GM21367 (cell line): ENCODE results near the gene ELP5.

ENCODE experiments used
- ATAC-seq: cut with Tn5 transposase; IDR thresholded peaks from one replicate; pipeline ENCODE4 v1.9.1; 2021; ENCODE audit not compliant: unreplicated experiment

Gene ELP5, protein sequence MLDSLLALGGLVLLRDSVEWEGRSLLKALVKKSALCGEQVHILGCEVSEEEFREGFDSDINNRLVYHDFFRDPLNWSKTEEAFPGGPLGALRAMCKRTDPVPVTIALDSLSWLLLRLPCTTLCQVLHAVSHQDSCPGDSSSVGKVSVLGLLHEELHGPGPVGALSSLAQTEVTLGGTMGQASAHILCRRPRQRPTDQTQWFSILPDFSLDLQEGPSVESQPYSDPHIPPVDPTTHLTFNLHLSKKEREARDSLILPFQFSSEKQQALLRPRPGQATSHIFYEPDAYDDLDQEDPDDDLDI

DNA sequence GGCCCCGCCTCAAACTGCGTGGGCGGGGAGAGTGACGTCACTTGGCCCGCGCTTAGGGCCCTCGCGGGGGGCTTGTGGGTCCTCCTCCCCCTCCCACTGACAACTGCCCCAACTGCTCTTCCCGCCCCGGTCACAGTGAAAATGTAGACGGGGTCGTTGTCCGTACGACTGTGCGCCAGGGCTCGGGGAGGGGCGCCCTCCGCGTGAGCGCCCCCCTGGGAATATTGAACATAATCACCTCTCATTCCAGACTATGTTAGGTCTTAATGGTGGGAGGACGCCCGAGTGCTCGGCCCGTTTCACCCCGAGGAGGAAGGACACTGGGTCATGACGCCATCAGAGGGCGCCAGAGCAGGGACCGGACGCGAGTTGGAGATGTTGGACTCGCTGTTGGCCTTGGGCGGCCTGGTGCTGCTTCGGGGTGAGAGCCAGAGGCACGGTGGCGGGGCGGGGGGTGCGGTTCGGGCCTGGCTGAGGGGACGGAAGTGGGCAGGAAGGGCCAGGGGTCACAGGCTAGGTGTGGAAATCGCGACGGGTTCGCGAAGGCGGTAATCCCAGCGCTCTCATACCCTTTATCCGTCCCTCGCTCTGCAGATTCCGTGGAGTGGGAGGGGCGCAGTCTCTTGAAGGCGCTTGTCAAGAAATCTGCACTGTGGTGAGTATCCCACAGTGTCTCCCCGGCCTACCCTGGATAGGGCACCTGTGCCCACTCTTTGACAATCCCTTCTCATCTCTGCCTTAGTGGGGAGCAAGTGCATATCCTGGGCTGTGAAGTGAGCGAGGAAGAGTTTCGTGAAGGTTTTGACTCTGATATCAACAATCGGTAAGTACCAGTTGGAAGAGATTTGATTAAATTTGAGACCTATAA is at the start of gene ELP5:
Gene ELP5, plus strand, starts transcription at position 40 of the 868 bp plus-strand sequence. Its CDS starts 336 bp downstream, at position 376.
- ATAC-seq = peak; percentile 48

DNA sequence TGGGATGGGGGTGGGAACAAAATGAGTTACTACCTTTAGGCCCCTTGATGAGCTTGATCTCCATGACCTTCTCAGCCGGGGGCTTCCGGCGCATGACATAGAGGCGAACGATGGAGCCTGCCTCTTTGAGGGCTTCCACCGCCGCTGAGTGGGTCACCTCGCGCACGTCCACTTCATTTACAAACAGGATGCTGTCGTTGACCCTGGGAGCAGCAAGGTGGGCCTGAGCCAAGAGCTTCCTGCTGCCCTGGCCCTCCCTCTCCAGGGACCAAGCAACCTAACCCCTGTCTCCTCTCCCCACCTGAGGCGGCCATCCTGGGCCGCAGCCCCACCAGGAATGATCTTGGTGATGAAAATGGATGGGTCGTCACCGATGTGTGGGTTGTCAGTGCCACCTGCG is 48.6 kb upstream of the ELP5 start:
- ATAC-seq = no peak

DNA sequence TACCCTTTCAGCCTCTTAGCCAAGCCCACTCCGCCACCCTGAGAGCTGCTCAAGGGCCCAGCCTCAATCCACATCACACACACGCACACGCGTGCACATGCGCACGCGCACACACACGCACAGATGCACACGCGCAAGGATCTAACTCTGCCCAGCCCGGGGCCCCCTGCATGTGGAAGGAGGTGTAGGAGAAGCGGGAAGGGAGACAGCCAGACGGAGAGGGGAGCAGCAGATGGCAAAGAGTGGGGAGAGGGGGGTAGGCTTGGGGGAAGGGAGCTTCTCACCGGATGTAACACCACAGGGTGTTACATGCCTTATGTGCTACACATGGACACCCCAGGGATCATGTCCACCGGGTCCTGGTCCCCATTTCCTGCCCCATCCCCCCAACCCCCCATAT is 47.7 kb upstream of the ELP5 start:
- ATAC-seq = no peak

DNA sequence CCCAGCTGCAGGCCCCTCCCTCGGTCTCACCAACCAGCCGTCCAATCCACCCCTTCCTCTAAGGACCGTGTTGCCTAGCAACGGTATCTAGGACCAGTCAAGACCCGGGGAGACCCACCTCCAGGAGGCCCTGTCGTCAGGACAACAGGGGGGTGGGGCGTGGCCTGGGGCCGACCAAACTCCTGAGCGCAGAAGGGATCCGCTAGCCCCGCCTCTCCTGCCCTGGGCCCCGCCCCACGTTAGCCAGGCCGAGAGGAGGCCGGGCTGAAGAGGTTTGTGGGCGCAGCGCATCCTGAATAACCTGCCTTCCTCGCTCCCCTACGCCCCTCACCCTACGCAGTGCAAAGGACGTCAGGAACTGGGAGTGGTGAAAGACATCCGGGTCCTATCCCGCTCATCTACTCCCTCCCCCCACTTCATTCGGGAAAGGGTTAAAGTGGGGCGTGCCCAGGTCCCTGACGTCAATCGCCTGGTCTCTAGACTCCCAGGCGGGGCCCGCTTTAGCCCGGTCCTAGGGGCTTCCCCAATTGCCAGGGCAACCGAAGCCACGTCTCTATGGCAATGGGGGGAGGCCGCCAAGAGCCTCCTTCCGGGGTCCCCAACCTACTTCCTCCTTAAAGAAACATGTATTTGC is 47.1 kb upstream of the ELP5 start:
- ATAC-seq = peak; percentile 75

DNA sequence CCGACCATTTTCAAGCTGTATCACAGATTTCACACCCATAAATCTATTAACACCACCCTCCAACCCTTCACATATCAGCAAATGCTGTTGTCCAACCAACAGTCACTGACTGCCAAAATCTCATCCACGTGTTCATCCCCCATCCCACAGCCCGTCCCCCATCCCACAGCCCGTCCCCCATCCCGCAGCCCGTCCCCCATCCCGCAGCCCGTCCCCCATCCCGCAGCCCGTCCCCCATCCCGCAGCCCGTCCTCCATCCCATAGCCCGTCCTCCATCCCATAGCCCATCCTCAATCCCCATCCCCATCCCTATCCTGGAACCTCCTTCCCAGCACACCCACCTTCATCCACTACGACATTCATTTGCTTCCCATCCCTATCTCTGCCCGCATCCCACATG is 46.5 kb upstream of the ELP5 start:
- ATAC-seq = no peak

DNA sequence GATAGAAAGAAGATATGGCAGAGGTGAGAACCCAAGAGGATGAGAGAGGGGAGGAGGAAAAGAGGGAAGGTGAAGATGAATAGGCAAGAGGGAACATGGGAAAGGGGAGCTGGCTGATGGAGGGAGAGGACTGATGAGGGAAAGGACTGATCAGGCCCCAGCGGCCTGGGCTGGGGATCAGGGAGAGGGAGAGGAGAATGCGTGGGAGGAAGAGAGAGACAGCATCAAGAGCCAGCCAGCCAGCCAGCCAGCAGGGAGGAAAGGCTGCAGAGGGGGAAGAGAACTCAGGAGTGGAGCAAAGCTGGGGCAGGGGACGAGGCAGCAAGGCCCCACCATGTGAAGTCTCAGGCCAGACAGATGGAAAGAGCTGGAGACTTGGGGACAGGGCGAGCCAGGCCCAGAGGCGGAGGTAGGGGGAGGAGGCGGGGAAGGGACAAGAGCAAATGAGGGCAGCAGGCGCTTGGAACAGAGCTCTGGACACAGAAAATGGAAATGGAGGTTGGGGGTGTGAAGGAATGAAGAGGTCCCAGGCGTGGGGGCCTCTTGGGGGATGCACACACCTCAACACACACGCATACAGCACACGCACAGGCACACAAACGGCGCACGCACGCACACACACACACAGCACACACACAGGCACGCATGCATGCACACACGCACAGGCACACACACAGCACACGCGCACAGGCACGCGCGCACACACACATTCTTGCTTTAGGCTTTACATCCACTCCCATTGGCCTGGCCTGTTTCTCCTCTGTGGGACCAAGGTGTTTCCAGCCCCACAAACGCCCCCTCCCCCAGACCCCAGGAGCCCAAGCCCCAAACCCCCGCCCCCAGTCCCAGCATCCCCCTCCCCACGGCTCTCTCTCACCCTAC is 44.7 kb upstream of the ELP5 start:
- ATAC-seq = no peak

DNA sequence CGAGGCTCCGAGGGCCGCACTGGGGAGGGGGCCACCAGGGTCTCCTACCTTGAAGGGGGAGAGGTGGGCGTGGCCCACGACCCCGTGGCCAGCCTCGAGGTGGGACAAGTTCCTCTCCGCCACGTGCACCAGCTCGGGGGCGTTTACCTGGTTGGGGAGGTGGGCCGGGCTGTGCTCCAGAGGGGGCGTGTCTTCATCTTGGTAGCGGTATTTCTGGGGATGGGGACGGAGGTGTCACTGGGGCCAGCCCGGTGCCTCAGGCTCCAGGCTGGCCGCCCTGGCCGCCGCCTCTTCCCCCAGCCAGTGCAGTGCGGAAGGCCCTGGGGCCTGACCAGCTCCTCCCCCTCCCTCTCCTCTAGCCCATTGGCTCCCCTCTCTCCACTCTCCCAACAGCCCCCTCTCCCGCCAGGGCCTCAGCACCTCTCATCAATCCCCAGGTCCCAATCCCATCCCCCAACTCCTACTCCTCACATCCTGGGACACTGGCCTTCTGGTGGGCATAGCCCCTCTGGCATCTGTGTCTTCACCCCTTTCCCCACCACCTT is 43.9 kb upstream of the ELP5 start:
- ATAC-seq = no peak

- no peak for ATAC-seq
Measured at GRCh38 chr17:7208754-7209460, 43.1 kb upstream of the ELP5 start.

DNA sequence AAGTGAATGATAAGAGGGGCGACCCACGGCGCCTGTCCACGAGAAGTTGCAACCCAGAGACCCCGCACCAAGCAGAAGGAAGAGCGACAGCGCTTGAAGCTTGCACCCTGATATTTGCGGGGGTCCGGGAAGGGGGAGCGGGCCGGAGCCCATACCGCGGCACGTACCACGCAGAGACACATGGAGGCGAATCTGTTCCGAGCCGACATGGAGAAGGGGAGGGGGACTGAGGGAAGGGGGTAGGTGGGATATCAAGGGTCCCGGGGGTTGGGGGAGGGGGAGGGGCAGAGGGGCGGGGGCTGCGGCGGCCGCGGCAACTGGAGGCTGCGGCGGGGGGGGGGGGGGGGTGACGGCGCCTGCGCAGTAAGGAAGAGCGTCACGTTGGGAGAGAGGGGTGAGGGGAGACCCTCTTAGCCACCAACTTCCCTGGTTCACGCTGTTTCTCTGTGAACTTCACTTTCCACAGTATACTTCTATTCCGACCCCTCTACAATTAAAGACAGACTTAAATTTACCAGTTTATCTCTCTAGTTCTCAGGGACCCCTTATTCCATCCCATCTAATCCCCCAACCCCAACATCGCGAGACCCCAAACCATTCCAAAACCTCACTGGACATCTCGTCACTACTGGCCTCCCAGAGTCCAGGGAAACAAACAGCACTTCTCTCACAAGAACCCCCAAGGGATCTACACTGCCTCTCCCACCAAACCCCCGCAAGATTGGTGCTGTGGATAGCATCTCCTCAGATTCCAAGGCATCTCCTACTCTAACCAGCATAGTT is 40.3 kb upstream of the ELP5 start:
- ATAC-seq = no peak

DNA sequence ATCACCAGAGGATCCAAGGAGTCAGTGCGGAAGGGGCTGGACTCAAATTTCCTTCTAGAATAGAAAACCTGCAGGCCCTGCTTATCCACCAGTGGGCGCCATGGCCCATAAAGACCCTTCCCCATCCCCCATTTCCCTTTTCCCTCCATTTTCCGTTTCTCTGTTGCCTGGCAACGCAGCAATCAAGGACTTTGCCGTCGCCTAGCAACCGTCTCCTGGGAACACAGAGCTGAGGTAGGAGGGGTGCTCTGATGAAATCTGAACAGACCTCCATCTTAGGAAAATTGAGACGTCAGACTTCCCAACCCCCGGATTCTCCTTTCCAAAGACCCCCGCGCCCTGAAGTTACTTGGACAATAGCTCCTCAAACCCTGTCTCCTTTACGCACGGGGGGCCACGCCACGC is 38.1 kb upstream of the ELP5 start:
- no peak for ATAC-seq

DNA sequence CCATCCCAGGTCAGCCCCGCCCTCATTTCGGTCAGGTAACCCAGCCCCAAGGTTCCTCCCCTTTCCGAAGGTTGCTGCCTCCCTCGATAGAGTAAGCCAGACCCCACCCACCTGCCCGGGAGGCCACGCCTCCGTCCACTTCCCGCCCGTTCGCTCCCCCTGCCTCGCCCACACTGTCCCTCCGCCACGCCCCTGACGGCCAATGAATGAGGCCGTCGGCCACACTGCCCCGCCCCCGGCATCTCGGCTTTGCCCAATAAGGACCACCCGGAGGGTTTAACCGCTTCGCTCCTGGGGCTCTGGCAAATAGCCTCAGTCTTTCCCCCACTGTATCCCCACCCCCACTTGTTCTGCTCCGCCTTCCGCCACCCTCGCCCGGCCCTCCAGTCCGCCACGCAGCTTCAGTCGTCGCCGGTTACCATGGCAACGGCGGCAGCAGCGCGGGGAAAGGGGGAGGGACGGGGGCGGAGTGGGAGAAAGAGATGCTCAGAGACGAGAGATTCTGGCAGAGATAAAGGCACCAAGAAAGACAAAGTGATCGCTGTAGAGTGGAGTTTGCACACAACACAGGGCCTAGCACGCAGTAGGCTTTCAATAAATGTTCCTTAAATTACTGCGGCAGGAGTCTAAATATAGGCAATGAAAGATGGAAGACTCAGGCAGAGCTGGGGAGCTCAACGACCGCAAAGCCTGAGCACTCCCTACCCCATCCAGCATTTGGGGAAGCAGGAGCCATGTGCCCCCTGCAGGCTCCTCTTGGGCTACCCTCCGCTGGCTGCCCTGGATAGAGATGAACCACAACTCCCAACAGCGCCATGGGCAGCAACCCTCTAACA is 37.5 kb upstream of the ELP5 start:
- peak; percentile 69 for ATAC-seq

- no peak for ATAC-seq
Measured at GRCh38 chr17:7215136-7215638, 36.8 kb upstream of the ELP5 start.

- ATAC-seq = no peak
Measured at GRCh38 chr17:7215652-7216180, 36.3 kb upstream of the ELP5 start.

DNA sequence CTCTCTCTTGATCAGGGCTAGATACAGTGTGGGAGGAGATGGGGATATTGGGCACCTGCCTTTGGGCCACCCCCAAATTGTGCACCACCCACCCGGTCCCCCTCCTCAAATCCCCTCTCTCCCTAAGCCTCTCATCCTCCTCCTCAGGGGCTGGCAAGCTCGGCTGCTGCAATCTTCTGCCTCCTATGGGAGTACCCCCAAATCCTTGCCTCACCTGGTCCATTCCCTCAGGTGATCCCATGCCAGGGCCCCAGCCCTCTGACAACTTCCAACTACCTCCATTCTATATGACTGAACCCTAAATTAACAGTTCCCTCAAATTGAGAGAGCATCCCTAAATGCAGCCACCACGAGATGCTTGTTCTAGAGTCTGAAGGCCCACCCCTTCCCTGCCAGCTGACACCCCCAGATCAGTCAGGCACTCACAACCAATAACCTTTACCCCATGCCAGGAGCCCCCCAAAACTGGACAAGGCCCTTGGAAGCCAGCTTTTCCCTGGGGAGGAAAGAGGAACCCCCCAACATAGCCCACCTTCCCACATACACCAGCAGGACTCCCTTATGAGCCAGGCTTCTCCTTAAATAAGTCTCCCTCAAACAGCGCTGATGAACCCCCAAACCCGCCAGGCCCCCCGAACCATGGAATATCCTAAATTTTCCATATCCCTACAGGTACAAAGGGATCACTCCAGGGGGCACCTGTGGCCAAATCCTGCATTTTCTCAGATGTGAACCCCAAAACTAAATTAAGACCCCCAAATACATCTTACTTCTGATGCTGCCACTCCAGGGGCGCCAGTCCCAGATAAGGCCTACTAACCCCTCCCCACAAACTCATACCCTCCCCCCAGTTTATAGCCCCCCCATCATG is 35.5 kb upstream of the ELP5 start:
- no peak for ATAC-seq

- no peak for ATAC-seq
Measured at GRCh38 chr17:7217113-7217987, 34.7 kb upstream of the ELP5 start.

DNA sequence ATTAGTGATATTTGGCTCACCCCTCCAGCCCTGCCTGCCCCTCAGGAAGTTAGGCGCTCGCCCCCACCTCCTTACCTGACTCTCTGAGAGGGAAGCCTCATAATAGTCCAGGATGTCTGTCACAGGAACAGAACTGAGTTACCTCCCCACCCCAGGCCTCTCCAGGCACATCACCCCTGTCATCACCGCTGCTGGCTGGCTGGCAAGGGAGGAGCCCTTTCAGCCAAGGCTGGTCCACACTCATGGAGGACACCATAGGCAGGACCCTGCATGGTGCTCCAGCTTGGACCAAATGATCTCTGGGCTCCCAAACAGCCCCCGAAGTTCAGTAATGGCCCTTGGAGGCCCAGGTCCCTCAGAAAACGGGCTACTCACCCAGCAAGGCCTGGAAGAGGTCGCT is 33.8 kb upstream of the ELP5 start:
- ATAC-seq = no peak
